Measurements from ENCODE around the gene ACSM5.

Gene ACSM5

DNA sequence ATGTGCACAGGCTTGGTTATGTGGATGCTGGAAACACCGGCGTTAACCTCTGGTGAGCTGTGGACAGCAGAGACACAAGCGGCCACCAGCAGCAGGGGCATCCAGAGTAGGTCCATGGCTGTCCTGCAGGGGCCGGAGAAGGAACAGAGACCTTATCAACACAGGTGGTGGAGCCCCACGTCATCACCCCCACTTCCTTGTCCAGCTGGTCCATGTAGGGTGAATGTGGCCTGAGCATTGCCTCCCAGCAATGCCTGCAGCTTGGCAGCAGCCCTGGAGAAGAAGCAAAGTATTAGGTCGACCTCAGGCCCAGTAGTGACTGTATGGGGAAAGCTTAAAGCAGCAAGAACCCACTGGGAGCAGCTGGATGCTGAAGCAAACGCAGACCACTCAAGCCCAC is 10.1 kb upstream of the ACSM5 start:
- TF ChIP-seq, protein P1, sequence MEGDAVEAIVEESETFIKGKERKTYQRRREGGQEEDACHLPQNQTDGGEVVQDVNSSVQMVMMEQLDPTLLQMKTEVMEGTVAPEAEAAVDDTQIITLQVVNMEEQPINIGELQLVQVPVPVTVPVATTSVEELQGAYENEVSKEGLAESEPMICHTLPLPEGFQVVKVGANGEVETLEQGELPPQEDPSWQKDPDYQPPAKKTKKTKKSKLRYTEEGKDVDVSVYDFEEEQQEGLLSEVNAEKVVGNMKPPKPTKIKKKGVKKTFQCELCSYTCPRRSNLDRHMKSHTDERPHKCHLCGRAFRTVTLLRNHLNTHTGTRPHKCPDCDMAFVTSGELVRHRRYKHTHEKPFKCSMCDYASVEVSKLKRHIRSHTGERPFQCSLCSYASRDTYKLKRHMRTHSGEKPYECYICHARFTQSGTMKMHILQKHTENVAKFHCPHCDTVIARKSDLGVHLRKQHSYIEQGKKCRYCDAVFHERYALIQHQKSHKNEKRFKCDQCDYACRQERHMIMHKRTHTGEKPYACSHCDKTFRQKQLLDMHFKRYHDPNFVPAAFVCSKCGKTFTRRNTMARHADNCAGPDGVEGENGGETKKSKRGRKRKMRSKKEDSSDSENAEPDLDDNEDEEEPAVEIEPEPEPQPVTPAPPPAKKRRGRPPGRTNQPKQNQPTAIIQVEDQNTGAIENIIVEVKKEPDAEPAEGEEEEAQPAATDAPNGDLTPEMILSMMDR (conservative IDR thresholded peaks at IDR 0.05; ENCODE audit: low read length): no peak
- DNase-seq (ENCODE audit: low read depth): no peak
- no peak overlapping the region for H3K4me3 ChIP-seq (ENCODE audit: low read length)

DNA sequence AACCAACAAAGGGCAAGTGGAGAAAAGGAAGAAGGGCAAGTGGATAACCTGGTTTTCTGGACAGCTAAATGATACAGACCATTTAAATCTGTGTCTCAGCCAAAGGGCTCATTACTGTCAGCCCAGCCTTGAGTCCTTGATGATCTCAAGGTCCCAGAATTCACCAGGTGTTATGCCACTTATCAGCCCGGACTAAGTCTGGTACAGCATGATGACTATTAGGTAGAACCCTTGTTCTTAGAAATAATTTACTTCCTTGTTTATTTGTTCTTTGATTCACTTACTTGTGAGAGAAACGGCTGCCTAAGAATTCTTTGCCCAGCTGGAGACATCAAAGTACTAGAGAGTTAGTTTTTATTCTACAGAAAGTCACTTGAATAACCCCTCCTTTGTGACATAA is 8.3 kb upstream of the ACSM5 start:
- no peak for DNase-seq (ENCODE audit: low read depth)
- no peak overlapping the region for H3K4me3 ChIP-seq (ENCODE audit: low read length)
- TF ChIP-seq, protein P1 (conservative IDR thresholded peaks at IDR 0.05; ENCODE audit: low read length): no peak

DNA sequence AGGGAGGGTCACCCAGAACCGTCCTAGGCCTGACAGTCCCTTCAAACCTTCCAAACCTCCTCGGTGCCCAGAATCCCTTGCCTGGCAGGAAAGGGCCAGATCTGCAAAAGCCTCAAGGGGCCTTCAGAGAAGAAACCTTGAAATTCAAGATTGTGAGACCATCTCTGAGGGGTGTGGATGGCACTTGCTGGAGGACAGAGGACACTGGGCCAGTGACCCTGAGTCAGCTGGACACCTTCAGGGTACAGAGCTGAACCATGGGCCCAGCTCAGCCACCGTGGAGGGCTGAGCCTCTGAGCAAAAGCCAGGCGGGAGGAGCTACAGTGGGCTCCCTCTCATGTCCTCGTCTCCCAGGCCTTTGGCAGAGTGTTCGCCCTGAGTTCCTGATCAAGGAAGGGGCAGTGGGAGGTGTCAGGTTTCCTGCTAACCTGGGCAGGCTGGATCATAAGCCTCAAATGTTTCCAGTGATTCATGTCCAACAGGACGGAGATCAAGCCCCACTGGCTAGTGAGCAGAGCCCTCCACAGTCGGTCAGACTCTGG is 7.8 kb upstream of the ACSM5 start:
- H3K4me3 ChIP-seq (ENCODE audit: low read length): no peak overlapping the region
- DNase-seq (ENCODE audit: low read depth): no peak
- TF ChIP-seq, protein P1 (conservative IDR thresholded peaks at IDR 0.05; ENCODE audit: low read length): no peak

DNA sequence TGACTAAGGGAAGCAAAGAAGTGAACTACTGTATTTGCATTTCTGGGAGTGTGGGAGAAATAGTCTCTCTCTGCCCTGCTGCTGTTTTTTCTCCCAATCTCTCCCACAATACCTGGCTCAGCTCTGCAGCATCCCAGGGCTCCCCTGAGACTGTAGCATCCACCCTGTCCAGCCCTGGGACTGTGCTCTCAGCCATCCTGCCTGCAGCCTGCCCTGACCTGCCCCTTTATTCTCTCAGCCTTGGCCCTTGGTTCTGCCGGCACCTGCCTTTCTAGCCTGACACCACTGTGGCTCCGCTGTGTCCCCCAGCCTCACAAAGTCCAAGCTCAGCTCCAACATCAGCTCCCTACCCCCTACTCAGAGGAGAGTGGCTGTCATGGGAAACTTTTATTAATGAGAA is 6.7 kb upstream of the ACSM5 start:
- no peak for DNase-seq (ENCODE audit: low read depth)
- no peak overlapping the region for H3K4me3 ChIP-seq (ENCODE audit: low read length)
- TF ChIP-seq, protein P1 (conservative IDR thresholded peaks at IDR 0.05; ENCODE audit: low read length): no peak

DNA sequence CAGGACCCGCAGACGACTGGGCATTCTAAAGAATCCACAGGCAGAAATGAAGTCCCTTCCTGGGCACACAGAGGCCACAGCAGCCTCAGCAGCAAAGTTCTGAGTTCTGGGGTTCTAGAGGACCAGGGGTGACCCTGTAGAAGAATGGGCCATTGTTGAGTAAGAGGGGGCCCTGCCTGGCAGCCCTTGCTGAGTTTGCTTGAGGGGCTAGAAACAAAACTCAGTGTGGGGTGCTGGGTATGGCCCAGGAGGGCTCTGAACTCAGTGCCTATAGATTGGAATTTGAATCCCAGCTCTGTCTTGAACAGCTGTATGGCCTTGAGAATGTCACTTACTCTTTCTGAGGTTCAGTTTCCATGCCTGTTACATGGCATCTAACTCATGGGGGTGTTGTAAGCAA is 4.7 kb upstream of the ACSM5 start, which contains the start of gene PDILT:
TSS of gene PDILT (minus strand) at position 101 of the 400 bp plus-strand sequence. CDS start 5,437 bp downstream, outside the sequence.
- no peak for DNase-seq (ENCODE audit: low read depth)
- TF ChIP-seq, protein P1 (conservative IDR thresholded peaks at IDR 0.05; ENCODE audit: low read length): no peak
- H3K4me3 ChIP-seq (ENCODE audit: low read length): no peak within 1 kb of the TSS

DNA sequence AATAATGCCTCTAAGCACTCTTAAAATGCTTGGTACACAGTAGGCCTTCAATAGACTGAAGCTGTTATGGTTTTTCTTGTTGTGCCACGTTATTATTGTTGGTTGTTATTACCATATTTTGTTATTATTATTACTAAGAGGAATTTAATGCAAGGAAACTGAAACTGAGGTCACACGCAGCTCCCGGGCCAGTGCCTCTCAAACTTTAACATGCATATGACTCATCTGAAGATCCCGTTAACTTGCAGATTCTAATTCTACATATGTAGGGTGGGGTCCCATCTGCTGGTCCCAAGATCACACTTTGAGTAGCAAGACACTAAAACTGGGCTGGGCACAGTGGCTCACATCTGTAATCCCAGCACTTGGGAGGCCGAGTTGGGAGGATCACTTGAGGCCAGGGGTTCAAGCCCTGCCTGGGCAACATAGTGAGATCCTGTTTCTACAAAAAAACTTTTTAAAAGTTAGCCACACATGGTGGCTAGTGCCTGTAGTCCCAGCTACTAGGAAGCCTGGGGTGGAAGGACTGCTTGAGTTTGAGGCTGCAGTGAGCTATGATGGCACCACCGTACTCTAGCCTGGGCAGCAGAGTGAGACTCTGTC is 888 bp downstream of the ACSM5 start:
- no peak for DNase-seq (ENCODE audit: low read depth)
- H3K4me3 ChIP-seq (ENCODE audit: low read length): no peak overlapping the region
- TF ChIP-seq, protein P1 (conservative IDR thresholded peaks at IDR 0.05; ENCODE audit: low read length): no peak

DNA sequence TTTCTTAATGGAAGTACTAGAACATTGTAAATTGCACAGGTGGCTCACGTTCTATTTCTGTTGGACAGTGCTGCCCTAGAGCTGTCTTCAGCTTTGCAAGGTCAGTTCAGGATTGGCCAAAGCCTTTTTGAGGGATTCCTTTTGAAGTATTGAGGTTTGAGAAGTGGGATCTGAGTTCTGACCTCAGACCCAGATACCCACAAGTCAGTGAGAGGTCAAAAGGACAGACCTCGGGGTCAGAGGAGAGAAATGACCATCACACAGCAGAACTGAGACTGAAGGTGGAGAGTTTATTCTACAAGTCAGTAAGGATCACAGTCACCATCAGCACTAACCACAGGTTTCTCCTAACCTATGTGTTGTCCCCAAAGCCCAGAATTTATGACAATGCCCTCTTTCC is 1.7 kb downstream of the ACSM5 start:
- TF ChIP-seq, protein P1 (conservative IDR thresholded peaks at IDR 0.05; ENCODE audit: low read length): no peak
- no peak for DNase-seq (ENCODE audit: low read depth)
- H3K4me3 ChIP-seq (ENCODE audit: low read length): no peak overlapping the region
